Neural crest cell (in vitro differentiated cells): ENCODE measurements around the gene RASA3. TPM values are rescaled to one million over a fixed set of nuclear protein-coding genes. Genes with fewer than 3 reads are reported as not detected.
"Not testable (repeated sequence)": the region's sequence is repeated elsewhere in the genome, so short reads cannot be mapped to it uniquely, and the experiment has no call there.

Source experiments
- DNase-seq: peaks from one replicate; pipeline ENCODE4 v3.0.0; 2021; ENCODE audit warnings: low read depth, mixed read lengths, low spot score
- H3K27ac Mint-ChIP-seq: one replicate; pipeline ENCODE4 v1.8.0; 2021; ENCODE audit warnings: mild to moderate bottlenecking, mixed read lengths; ENCODE audit not compliant: unreplicated experiment
- H3K27me3 Mint-ChIP-seq: 2 replicates; pipeline ENCODE4 v1.8.0; 2021; ENCODE audit warnings: low read depth, mild to moderate bottlenecking, mixed read lengths
- H3K36me3 Mint-ChIP-seq: 2 replicates; pipeline ENCODE4 v1.8.0; 2021; ENCODE audit warnings: low read depth, mild to moderate bottlenecking, mixed read lengths
- H3K4me1 Mint-ChIP-seq: 2 replicates; pipeline ENCODE4 v1.8.0; 2021; ENCODE audit warnings: mixed read lengths
- H3K4me3 Mint-ChIP-seq: one replicate; pipeline ENCODE4 v1.8.0; 2021; ENCODE audit warnings: mild to moderate bottlenecking, mixed read lengths
- H3K9me3 Mint-ChIP-seq: 2 replicates; pipeline ENCODE4 v1.8.0; 2021; ENCODE audit warnings: mixed read lengths
- total RNA-seq: library from RNA; stranded (reverse); gene quantifications from 2 replicates; pipeline ENCODE4 v1.2.1, GENCODE V29; 2021
- TF ChIP-seq, protein P1 (sequence below): fragments of 200-600 bp; sonication (generic); conservative IDR thresholded peaks from 2 replicates; pipeline ENCODE4 v1.5.0; 2021; ENCODE audit warnings: antibody characterized with exemption, mild to moderate bottlenecking

RASA3 gene
- total RNA-seq, 1 donor from 2014 or later: 29.5 TPM

DNA sequence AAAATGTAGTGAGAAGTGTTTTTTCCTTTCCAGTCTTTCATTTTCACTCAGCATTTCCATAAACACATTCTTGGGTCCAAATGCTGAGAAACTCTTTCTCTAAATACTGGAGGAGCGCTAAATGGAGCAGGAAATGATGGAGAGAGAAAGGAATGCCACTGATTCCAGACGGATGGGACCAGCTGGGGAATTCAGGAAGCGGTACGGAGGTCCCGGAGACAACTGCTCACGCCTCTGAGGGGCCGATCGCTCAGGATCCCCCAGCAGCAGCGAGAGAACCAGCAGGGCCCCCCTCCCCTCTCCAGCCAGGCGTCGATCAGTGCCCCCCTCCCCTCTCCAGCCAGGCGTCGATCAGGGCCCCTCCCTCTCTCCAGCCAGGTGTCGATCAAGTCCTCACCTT lies 13.2 kb downstream of the RASA3 start:
- peak overlapping the region; percentile 34 for H3K4me3 Mint-ChIP-seq
- peak overlapping the region; percentile 91 for H3K27ac Mint-ChIP-seq
- TF ChIP-seq, protein P1, sequence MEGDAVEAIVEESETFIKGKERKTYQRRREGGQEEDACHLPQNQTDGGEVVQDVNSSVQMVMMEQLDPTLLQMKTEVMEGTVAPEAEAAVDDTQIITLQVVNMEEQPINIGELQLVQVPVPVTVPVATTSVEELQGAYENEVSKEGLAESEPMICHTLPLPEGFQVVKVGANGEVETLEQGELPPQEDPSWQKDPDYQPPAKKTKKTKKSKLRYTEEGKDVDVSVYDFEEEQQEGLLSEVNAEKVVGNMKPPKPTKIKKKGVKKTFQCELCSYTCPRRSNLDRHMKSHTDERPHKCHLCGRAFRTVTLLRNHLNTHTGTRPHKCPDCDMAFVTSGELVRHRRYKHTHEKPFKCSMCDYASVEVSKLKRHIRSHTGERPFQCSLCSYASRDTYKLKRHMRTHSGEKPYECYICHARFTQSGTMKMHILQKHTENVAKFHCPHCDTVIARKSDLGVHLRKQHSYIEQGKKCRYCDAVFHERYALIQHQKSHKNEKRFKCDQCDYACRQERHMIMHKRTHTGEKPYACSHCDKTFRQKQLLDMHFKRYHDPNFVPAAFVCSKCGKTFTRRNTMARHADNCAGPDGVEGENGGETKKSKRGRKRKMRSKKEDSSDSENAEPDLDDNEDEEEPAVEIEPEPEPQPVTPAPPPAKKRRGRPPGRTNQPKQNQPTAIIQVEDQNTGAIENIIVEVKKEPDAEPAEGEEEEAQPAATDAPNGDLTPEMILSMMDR: no peak
- H3K27me3 Mint-ChIP-seq: no peaks in the 10 kb centered on the region
- H3K4me1 Mint-ChIP-seq: peaks cover 58% of the 10 kb centered on the region
- no peak for DNase-seq
- peaks cover 4% of the 10 kb centered on the region for H3K36me3 Mint-ChIP-seq
- H3K9me3 Mint-ChIP-seq: no peaks in the 10 kb centered on the region

DNA sequence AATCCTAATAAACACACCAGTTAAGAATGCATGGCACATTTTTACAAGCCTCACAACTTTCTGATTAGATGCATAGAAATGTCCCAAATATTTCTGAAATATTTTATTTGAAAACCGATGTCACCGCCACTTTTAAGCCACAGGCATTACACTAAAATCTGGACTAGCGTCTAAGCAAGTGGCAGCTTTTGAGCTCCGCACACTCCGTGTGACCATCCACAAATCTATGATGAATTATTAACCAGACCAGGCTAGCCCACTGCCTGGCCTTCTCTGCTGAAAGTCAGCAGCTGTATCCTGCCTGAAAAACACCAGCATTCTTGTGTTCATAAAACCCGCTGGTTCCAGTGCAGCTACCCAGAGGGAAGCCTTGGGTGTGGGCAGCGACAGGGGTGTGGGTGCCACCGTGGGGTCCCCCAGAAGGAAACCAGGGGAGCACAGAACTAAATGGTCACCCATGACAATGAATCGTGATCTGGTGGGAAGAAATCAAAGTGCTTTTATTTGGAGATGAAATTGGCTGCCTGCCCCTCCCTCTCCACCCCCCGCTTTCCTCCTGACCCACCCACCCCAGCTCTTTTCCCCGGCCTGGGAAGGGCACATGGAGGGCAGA lies 13.8 kb downstream of the RASA3 start:
- Mint-ChIP-seq H3K4me3 (peak overlapping the region; percentile 34), H3K9me3 (no peaks in the 10 kb centered on the region), H3K36me3 (peaks cover 4% of the 10 kb centered on the region), H3K27ac (peak overlapping the region; percentile 91), H3K27me3 (no peaks in the 10 kb centered on the region), H3K4me1 (peaks cover 54% of the 10 kb centered on the region)
- TF ChIP-seq, protein P1: no peak
- DNase-seq: no peak

GRCh38 chr13:114118086-114118485 lies 14.3 kb downstream of the RASA3 start:
- TF ChIP-seq, protein P1: no peak
- Mint-ChIP-seq H3K4me1 (peaks cover 53% of the 10 kb centered on the region), H3K27me3 (no peaks in the 10 kb centered on the region), H3K4me3 (no peak overlapping the region), H3K36me3 (peaks cover 6% of the 10 kb centered on the region), H3K9me3 (no peaks in the 10 kb centered on the region), H3K27ac (no peak overlapping the region)
- DNase-seq: no peak

DNA sequence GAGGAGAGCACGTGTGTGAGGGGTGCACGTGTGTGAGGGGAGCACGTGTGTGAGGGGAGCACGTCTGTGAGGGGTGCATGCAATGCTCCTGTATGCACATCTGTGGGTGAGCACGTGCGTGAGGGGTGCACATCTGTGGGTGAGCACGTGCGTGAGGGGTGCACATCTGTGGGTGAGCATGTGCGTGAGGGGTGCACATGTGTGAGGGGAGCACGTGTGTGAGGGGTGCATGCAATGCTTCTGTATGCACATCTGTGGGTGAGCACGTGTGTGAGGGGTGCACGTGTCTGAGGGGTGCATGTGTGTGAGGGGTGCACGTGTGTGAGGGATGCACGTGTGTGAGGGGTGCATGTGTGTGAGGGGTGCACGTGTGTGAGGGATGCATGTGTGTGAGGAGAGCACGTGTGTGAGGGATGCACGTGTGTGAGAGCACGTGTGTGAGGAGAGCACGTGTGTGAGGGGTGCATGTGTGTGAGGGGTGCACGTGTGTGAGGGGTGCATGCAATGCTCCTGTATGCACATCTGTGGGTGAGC lies 15.0 kb downstream of the RASA3 start:
- peak overlapping the region; percentile 50 for H3K27ac Mint-ChIP-seq
- H3K9me3 Mint-ChIP-seq, H3K4me3 Mint-ChIP-seq, H3K36me3 Mint-ChIP-seq, H3K27me3 Mint-ChIP-seq, DNase-seq: not testable (repeated sequence)
- peaks cover 58% of the 10 kb centered on the region for H3K4me1 Mint-ChIP-seq

- H3K27ac Mint-ChIP-seq: no peak overlapping the region
- TF ChIP-seq, protein P1: no peak
- peaks cover 7% of the 10 kb centered on the region for H3K36me3 Mint-ChIP-seq
- no peaks in the 10 kb centered on the region for H3K27me3 Mint-ChIP-seq
- peaks cover 63% of the 10 kb centered on the region for H3K4me1 Mint-ChIP-seq
- H3K9me3 Mint-ChIP-seq: no peaks in the 10 kb centered on the region
- DNase-seq: no peak
- no peak overlapping the region for H3K4me3 Mint-ChIP-seq
These were observed 15.7 kb downstream of the RASA3 start for GRCh38 chr13:114116734-114117133.

DNA sequence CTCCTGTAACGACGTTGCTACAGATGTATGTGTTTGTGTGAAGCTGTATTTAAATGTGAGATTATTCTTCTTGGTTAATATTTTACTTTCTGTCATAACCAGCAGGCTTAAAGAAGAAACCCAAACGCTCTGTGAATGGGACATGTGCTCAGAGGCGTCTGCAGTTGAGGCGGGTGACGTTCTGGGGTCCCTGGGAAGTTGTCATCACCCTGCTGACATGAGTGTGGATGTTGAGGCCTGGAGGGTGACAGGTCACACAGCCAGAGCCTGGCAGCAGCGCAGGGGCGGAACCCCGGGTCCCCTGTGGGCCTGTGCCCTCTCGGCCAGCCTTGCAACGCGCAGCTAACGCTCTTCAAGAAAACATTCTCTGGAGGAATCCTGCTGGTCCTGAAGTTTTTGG lies 16.6 kb downstream of the RASA3 start:
- peak overlapping the region; percentile 92 for H3K27ac Mint-ChIP-seq
- peaks cover 59% of the 10 kb centered on the region for H3K4me1 Mint-ChIP-seq
- H3K9me3 Mint-ChIP-seq: no peaks in the 10 kb centered on the region
- TF ChIP-seq, protein P1: no peak
- no peak for DNase-seq
- no peaks in the 10 kb centered on the region for H3K27me3 Mint-ChIP-seq
- peaks cover 7% of the 10 kb centered on the region for H3K36me3 Mint-ChIP-seq
- H3K4me3 Mint-ChIP-seq: peak overlapping the region; percentile 50
